ENCODE data around the gene ALPG. TPM values are rescaled to one million over a fixed set of nuclear protein-coding genes. Genes with fewer than 3 reads are reported as not detected.
"Not testable (repeated sequence)": the region's sequence is repeated elsewhere in the genome, so short reads cannot be mapped to it uniquely, and the experiment has no call there.

The ALPG gene
- total and polyA plus RNA-seq, 2 donors (not counting 1 experiment from before 2014, with no cell fraction given), result not detected

- ChIA-PET POLR2A (no interaction called here), CTCF (no interaction called here)
- Mint-ChIP-seq H3K27me3 (peaks cover 3% of the 10 kb centered on the region), H3K4me1 (peaks cover 16% of the 10 kb centered on the region), H3K4me3 (no peak overlapping the region), H3K27ac (no peak overlapping the region), H3K9me3 (ENCODE audit: insufficient read depth) (no peaks in the 10 kb centered on the region)
- Histone ChIP-seq H2AFZ (ENCODE audit: insufficient read depth, low read depth, low read length, poor library complexity, severe bottlenecking) (no peak overlapping the region), H3K4me3 (ENCODE audit: control extremely low read depth in 1 of 5, extremely low read depth in 1 of 5, insufficient read depth in 1 of 5, low read depth in 2 of 5, low read length in 4 of 5) (no peak overlapping the region), H3K36me3 (replicated peaks in 1 of 2; ENCODE audit: control extremely low read depth in 1 of 2, control insufficient read depth in 1 of 2, extremely low read depth in 1 of 2, insufficient read depth in 2 of 2, low read length in 1 of 2) (no peaks in the 10 kb centered on the region), H3K4me1 (ENCODE audit: control insufficient read depth in 2 of 2, insufficient read depth in 2 of 2, low read length in 2 of 2) (peaks cover 10 to 17% of the 10 kb centered on the region in 2 donors), H3K9ac (ENCODE audit: low read length) (no peak overlapping the region), H3K9me3 (ENCODE audit: control extremely low read depth in 1 of 3, control insufficient read depth in 2 of 3, insufficient read depth in 1 of 3, low read length in 2 of 3) (no peaks in the 10 kb centered on the region), H3K27ac (ENCODE audit: low read length in 2 of 2) (no peak overlapping the region), H3K79me2 (ENCODE audit: control insufficient read depth, insufficient read depth, low read length) (no peaks in the 10 kb centered on the region), H4K20me1 (ENCODE audit: control insufficient read depth, insufficient read depth, low read length, poor library complexity, severe bottlenecking) (no peaks in the 10 kb centered on the region), H3K27me3 (replicated peaks in 1 of 4; ENCODE audit: control extremely low read depth in 1 of 4, control insufficient read depth in 3 of 4, insufficient read depth in 4 of 4, low read length in 3 of 4) (peaks cover 0 to 2% (median 0%) of the 10 kb centered on the region in 4 experiments), H3K4me2 (replicated peaks; ENCODE audit: low read depth, low read length, poor library complexity, severe bottlenecking) (no peak overlapping the region)
- WGBS (ENCODE audit: insufficient coverage), result 95% methylated on average over 11 of the region's 15 CpGs
- intact Hi-C loops (cut with micrococcal nuclease), result no loop called here
- no peak for TF ChIP-seq CTCF (IDR thresholded peaks at IDR 0.05)
- no peak for TF ChIP-seq EZH2 (IDR thresholded peaks at IDR 0.05; ENCODE audit: borderline replicate concordance, insufficient read depth, low read depth, low read length, poor library complexity, severe bottlenecking)
- no peak for DNase-seq
- ATAC-seq (ENCODE audit: low read depth), result no peak
Measured at GRCh38 chr2:232368311-232368731, 38.3 kb upstream of the ALPG start.

GRCh38 chr2:232369126-232369951 lies 37.3 kb upstream of the ALPG start:
- WGBS (ENCODE audit: insufficient coverage), result 67% methylated on average over 14 of the region's 15 CpGs
- Histone ChIP-seq H3K9ac (ENCODE audit: low read length) (no peak overlapping the region), H4K20me1 (ENCODE audit: control insufficient read depth, insufficient read depth, low read length, poor library complexity, severe bottlenecking) (no peaks in the 10 kb centered on the region), H3K79me2 (ENCODE audit: control insufficient read depth, insufficient read depth, low read length) (no peaks in the 10 kb centered on the region), H3K4me3 (ENCODE audit: control extremely low read depth in 1 of 5, extremely low read depth in 1 of 5, insufficient read depth in 1 of 5, low read depth in 2 of 5, low read length in 4 of 5) (no peak overlapping the region), H2AFZ (ENCODE audit: insufficient read depth, low read depth, low read length, poor library complexity, severe bottlenecking) (no peak overlapping the region), H3K4me2 (replicated peaks; ENCODE audit: low read depth, low read length, poor library complexity, severe bottlenecking) (no peak overlapping the region), H3K27me3 (replicated peaks in 1 of 4; ENCODE audit: control extremely low read depth in 1 of 4, control insufficient read depth in 3 of 4, insufficient read depth in 4 of 4, low read length in 3 of 4) (peaks cover 0 to 2% (median 0%) of the 10 kb centered on the region in 4 experiments), H3K9me3 (ENCODE audit: control extremely low read depth in 1 of 3, control insufficient read depth in 2 of 3, insufficient read depth in 1 of 3, low read length in 2 of 3) (no peaks in the 10 kb centered on the region), H3K4me1 (ENCODE audit: control insufficient read depth in 2 of 2, insufficient read depth in 2 of 2, low read length in 2 of 2) (peaks cover under 1 to 8% of the 10 kb centered on the region in 2 donors), H3K27ac (ENCODE audit: low read length in 2 of 2) (no peak overlapping the region), H3K36me3 (replicated peaks in 1 of 2; ENCODE audit: control extremely low read depth in 1 of 2, control insufficient read depth in 1 of 2, extremely low read depth in 1 of 2, insufficient read depth in 2 of 2, low read length in 1 of 2) (no peaks in the 10 kb centered on the region)
- Mint-ChIP-seq H3K4me1 (peaks cover 6% of the 10 kb centered on the region), H3K9me3 (ENCODE audit: insufficient read depth) (no peaks in the 10 kb centered on the region), H3K4me3 (no peak overlapping the region), H3K27me3 (peaks cover 3% of the 10 kb centered on the region), H3K27ac (no peak overlapping the region)
- intact Hi-C loops (cut with micrococcal nuclease), result no loop called here
- DNase-seq (no peak), ATAC-seq (ENCODE audit: low read depth) (no peak)
- CTCF ChIA-PET, result no interaction called here
- TF ChIP-seq CTCF (IDR thresholded peaks at IDR 0.05) (no peak), EZH2 (IDR thresholded peaks at IDR 0.05; ENCODE audit: borderline replicate concordance, insufficient read depth, low read depth, low read length, poor library complexity, severe bottlenecking) (no peak)
- POLR2A ChIA-PET, result no interaction called here

- H2AFZ ChIP-seq (ENCODE audit: insufficient read depth, low read depth, low read length, poor library complexity, severe bottlenecking); H3K9me3 Mint-ChIP-seq (ENCODE audit: insufficient read depth); H3K4me3 Mint-ChIP-seq; intact Hi-C loops (cut with micrococcal nuclease); H3K4me1 ChIP-seq (ENCODE audit: control insufficient read depth in 2 of 2, insufficient read depth in 2 of 2, low read length in 2 of 2); H3K79me2 ChIP-seq (ENCODE audit: control insufficient read depth, insufficient read depth, low read length); H3K27me3 Mint-ChIP-seq; CTCF ChIA-PET; H3K4me2 ChIP-seq (replicated peaks; ENCODE audit: low read depth, low read length, poor library complexity, severe bottlenecking); H3K9ac ChIP-seq (ENCODE audit: low read length); H3K27ac ChIP-seq (ENCODE audit: low read length in 2 of 2); H3K4me1 Mint-ChIP-seq; H4K20me1 ChIP-seq (ENCODE audit: control insufficient read depth, insufficient read depth, low read length, poor library complexity, severe bottlenecking); ATAC-seq (ENCODE audit: low read depth); DNase-seq; POLR2A ChIA-PET; H3K27ac Mint-ChIP-seq; H3K4me3 ChIP-seq (ENCODE audit: control extremely low read depth in 1 of 5, extremely low read depth in 1 of 5, insufficient read depth in 1 of 5, low read depth in 2 of 5, low read length in 4 of 5); H3K9me3 ChIP-seq (ENCODE audit: control extremely low read depth in 1 of 3, control insufficient read depth in 2 of 3, insufficient read depth in 1 of 3, low read length in 2 of 3); H3K36me3 ChIP-seq (replicated peaks in 1 of 2; ENCODE audit: control extremely low read depth in 1 of 2, control insufficient read depth in 1 of 2, extremely low read depth in 1 of 2, insufficient read depth in 2 of 2, low read length in 1 of 2); H3K27me3 ChIP-seq (replicated peaks in 1 of 4; ENCODE audit: control extremely low read depth in 1 of 4, control insufficient read depth in 3 of 4, insufficient read depth in 4 of 4, low read length in 3 of 4): not testable (repeated sequence)
- no CpG with 5 or more reads among the region's 12 CpGs for WGBS (ENCODE audit: insufficient coverage)
Measured at GRCh38 chr2:232370007-232370406, 36.6 kb upstream of the ALPG start.
